ENCODE measurements around the gene MT1X. TPM values are rescaled to one million over a fixed set of nuclear protein-coding genes. Genes with fewer than 3 reads are reported as not detected.

The MT1X gene
- total and polyA plus RNA-seq, 2 of the 13 experiments (the other 11 are each of a cell fraction or from before 2014, with no cell fraction given): 19.7 to 288 TPM

GRCh38 chr16:56667581-56668571 is 14.4 kb upstream of the MT1X start, which contains the start of gene MT1G (continued):
- TF ChIP-seq ZNF747 (CRISPR knock-in tag; IDR thresholded peaks at IDR 0.05; ENCODE audit: borderline replicate concordance): no peak
- TF ChIP-seq PRDM15 (CRISPR knock-in tag; IDR thresholded peaks at IDR 0.05): no peak
- TF ChIP-seq NR2F2 (IDR thresholded peaks at IDR 0.05; ENCODE audit: borderline replicate concordance, low read depth): no peak
- TF ChIP-seq RCOR2 (CRISPR knock-in tag; IDR thresholded peaks at IDR 0.05): no peak
- TF ChIP-seq ZNF280B (CRISPR knock-in tag; IDR thresholded peaks at IDR 0.05; ENCODE audit: borderline replicate concordance): no peak
- TF ChIP-seq THAP8 (CRISPR knock-in tag; IDR thresholded peaks at IDR 0.05; ENCODE audit: borderline replicate concordance): no peak
- no peak; the same call in 1 of the 2 replicates for TF ChIP-seq ZNF143 (CRISPR knock-in tag; IDR thresholded peaks at IDR 0.05)
- TF ChIP-seq TFDP2 (CRISPR knock-in tag; IDR thresholded peaks at IDR 0.05): 0 out of 2 replicates have a peak, but pooled peaks have one; percentile 15
- 0 out of 2 replicates have a peak, but pooled peaks have one; percentile 62 for TF ChIP-seq EEA1 (CRISPR knock-in tag; IDR thresholded peaks at IDR 0.05; ENCODE audit: borderline replicate concordance)
- no peak for TF ChIP-seq RNF2 (conservative IDR thresholded peaks at IDR 0.05; ENCODE audit: low read depth)
- TF ChIP-seq SATB2 (CRISPR knock-in tag; IDR thresholded peaks at IDR 0.05): no peak
- TF ChIP-seq MTA1 (CRISPR knock-in tag; IDR thresholded peaks at IDR 0.05; ENCODE audit: borderline replicate concordance): peak; percentile 89; the same call in 1 of the 2 replicates
- TF ChIP-seq ZNF343 (CRISPR knock-in tag; IDR thresholded peaks at IDR 0.05): peak; percentile 91
- TF ChIP-seq IRF1 (CRISPR knock-in tag; IDR thresholded peaks at IDR 0.05; ENCODE audit: low read depth): no peak
- TF ChIP-seq ZNF234 (CRISPR knock-in tag; conservative IDR thresholded peaks at IDR 0.05): no peak
- TF ChIP-seq ZNF607 (CRISPR knock-in tag; IDR thresholded peaks at IDR 0.05; ENCODE audit: borderline replicate concordance): no peak
- TF ChIP-seq ZNF121 (CRISPR knock-in tag; IDR thresholded peaks at IDR 0.05): no peak
- TF ChIP-seq ZNF784 (CRISPR knock-in tag; IDR thresholded peaks at IDR 0.05; ENCODE audit: borderline replicate concordance): peak; percentile 85

Measured in HepG2 (cell line).